BLaER1 (cell line): ENCODE data around the gene UBE2A.

Experiments
- H3K27ac ChIP-seq: shearing (Covaris generic); formaldehyde crosslinking; 2 replicates; pipeline ENCODE4 v1.8.1; 2022
- H3K27me3 ChIP-seq: shearing (Covaris generic); formaldehyde crosslinking; 2 replicates; pipeline ENCODE4 v1.8.1; 2022
- H3K36me3 ChIP-seq: shearing (Covaris generic); formaldehyde crosslinking; 2 replicates; pipeline ENCODE4 v1.8.1; 2022
- H3K4me1 ChIP-seq: shearing (Covaris generic); formaldehyde crosslinking; 2 replicates; pipeline ENCODE4 v1.8.1; 2022
- H3K4me2 ChIP-seq: shearing (Covaris generic); formaldehyde crosslinking; 2 replicates; pipeline ENCODE4 v1.8.1; 2022
- H3K4me3 ChIP-seq: shearing (Covaris generic); formaldehyde crosslinking; 2 replicates; pipeline ENCODE4 v1.8.1; 2022
- H3K9ac ChIP-seq: shearing (Covaris generic); formaldehyde crosslinking; 2 replicates; pipeline ENCODE4 v1.8.1; 2022
- H3K9me3 ChIP-seq: shearing (Covaris generic); formaldehyde crosslinking; 2 replicates; pipeline ENCODE4 v1.8.1; 2022
- H4K20me1 ChIP-seq: shearing (Covaris generic); formaldehyde crosslinking; 2 replicates; pipeline ENCODE4 v1.8.1; 2022
- Cebpa-rat ChIP-seq: shearing (Covaris generic); IDR thresholded peaks from 2 replicates; pipeline ENCODE4 v1.8.1; 2022

UBE2A gene

GRCh38 chrX:119570351-119570835, 4.0 kb upstream of the UBE2A start:
- peaks cover 7% of the 10 kb centered on the region for H3K9me3 ChIP-seq
- no peak for TF ChIP-seq Cebpa-rat
- no peaks in the 10 kb centered on the region for H3K36me3 ChIP-seq
- H3K4me2 ChIP-seq = no peak overlapping the region
- H3K4me1 ChIP-seq = peaks cover 11% of the 10 kb centered on the region
- no peak overlapping the region for H3K9ac ChIP-seq
- H3K27me3 ChIP-seq = no peaks in the 10 kb centered on the region
- peaks cover 4% of the 10 kb centered on the region; the same call in 1 of the 2 replicates for H4K20me1 ChIP-seq
- H3K27ac ChIP-seq = no peak overlapping the region
- no peak overlapping the region for H3K4me3 ChIP-seq

GRCh38 chrX:119573222-119573621, 1.1 kb upstream of the UBE2A start:
- Histone ChIP-seq H3K9me3 (peaks cover 7% of the 10 kb centered on the region), H3K9ac (no peak overlapping the region), H3K27me3 (no peaks in the 10 kb centered on the region), H3K27ac (no peak overlapping the region), H3K36me3 (no peaks in the 10 kb centered on the region), H4K20me1 (peaks cover 8% of the 10 kb centered on the region; the same call in 1 of the 2 replicates), H3K4me2 (peak overlapping the region; percentile 79), H3K4me3 (peak overlapping the region; percentile 73), H3K4me1 (peaks cover 18% of the 10 kb centered on the region)
- TF ChIP-seq Cebpa-rat = no peak

- Histone ChIP-seq H3K4me3 (peak overlapping the region; percentile 73), H3K27ac (peak overlapping the region; percentile 75; the same call in 1 of the 2 replicates), H3K9ac (peak overlapping the region; percentile 38; the same call in 1 of the 2 replicates), H3K36me3 (no peaks in the 10 kb centered on the region), H4K20me1 (peaks cover 8% of the 10 kb centered on the region; the same call in 1 of the 2 replicates), H3K4me1 (peaks cover 18% of the 10 kb centered on the region), H3K4me2 (peak overlapping the region; percentile 79), H3K9me3 (peaks cover 7% of the 10 kb centered on the region), H3K27me3 (no peaks in the 10 kb centered on the region)
- no peak for TF ChIP-seq Cebpa-rat
Observed at GRCh38 chrX:119573840-119574393, 446 bp upstream of the UBE2A start.

- Histone ChIP-seq H3K9ac (no peak overlapping the region), H3K27ac (no peak overlapping the region), H3K36me3 (no peaks in the 10 kb centered on the region), H3K4me3 (no peak overlapping the region), H3K27me3 (no peaks in the 10 kb centered on the region), H3K4me2 (no peak overlapping the region), H3K4me1 (peaks cover 8% of the 10 kb centered on the region), H3K9me3 (peaks cover 3% of the 10 kb centered on the region), H4K20me1 (peaks cover 8% of the 10 kb centered on the region; the same call in 1 of the 2 replicates)
- TF ChIP-seq Cebpa-rat = no peak
Observed at GRCh38 chrX:119579414-119579813, 5.1 kb downstream of the UBE2A start.

- peaks cover 16% of the 10 kb centered on the region; the same call in 1 of the 2 replicates for H3K36me3 ChIP-seq
- no peaks in the 10 kb centered on the region for H3K27me3 ChIP-seq
- no peaks in the 10 kb centered on the region for H3K9me3 ChIP-seq
- H4K20me1 ChIP-seq = 0 out of 2 replicates have a peak, but pooled peaks cover 6% of the 10 kb centered on the region
- no peak overlapping the region for H3K27ac ChIP-seq
- no peaks in the 10 kb centered on the region for H3K4me1 ChIP-seq
- no peak overlapping the region for H3K9ac ChIP-seq
- H3K4me2 ChIP-seq = no peak overlapping the region
- no peak for TF ChIP-seq Cebpa-rat
- no peak overlapping the region for H3K4me3 ChIP-seq
Observed at GRCh38 chrX:119583431-119584059, 9.2 kb downstream of the UBE2A start.

GRCh38 chrX:119589810-119590209, 15.4 kb downstream of the UBE2A start:
- Histone ChIP-seq H3K4me1 (no peaks in the 10 kb centered on the region), H4K20me1 (0 out of 2 replicates have a peak, but pooled peaks cover 19% of the 10 kb centered on the region), H3K9me3 (no peaks in the 10 kb centered on the region), H3K36me3 (peaks cover 67% of the 10 kb centered on the region), H3K9ac (no peak overlapping the region), H3K4me3 (no peak overlapping the region), H3K27ac (no peak overlapping the region), H3K27me3 (no peaks in the 10 kb centered on the region), H3K4me2 (no peak overlapping the region)
- no peak for TF ChIP-seq Cebpa-rat

GRCh38 chrX:119602701-119603255, 28.4 kb downstream of the UBE2A start:
- Histone ChIP-seq H3K9ac (no peak overlapping the region), H4K20me1 (peaks cover 64% of the 10 kb centered on the region), H3K4me3 (no peak overlapping the region), H3K27me3 (no peaks in the 10 kb centered on the region), H3K4me2 (no peak overlapping the region), H3K9me3 (no peaks in the 10 kb centered on the region), H3K27ac (no peak overlapping the region), H3K4me1 (0 out of 2 replicates have a peak, but pooled peaks cover 12% of the 10 kb centered on the region), H3K36me3 (peaks cover 21% of the 10 kb centered on the region; the same call in 1 of the 2 replicates)
- no peak for TF ChIP-seq Cebpa-rat

- Histone ChIP-seq H3K27ac (peak overlapping the region; percentile 39), H3K4me3 (peak overlapping the region; percentile 72), H3K4me1 (0 out of 2 replicates have a peak, but pooled peaks cover 12% of the 10 kb centered on the region), H3K36me3 (peaks cover 14% of the 10 kb centered on the region; the same call in 1 of the 2 replicates), H3K4me2 (peak overlapping the region; percentile 75), H3K27me3 (no peaks in the 10 kb centered on the region), H3K9me3 (no peaks in the 10 kb centered on the region), H3K9ac (peak overlapping the region; percentile 93), H4K20me1 (peaks cover 43% of the 10 kb centered on the region)
- TF ChIP-seq Cebpa-rat = no peak
Observed at GRCh38 chrX:119604766-119605463, 30.6 kb downstream of the UBE2A start.

GRCh38 chrX:119605464-119606279, 31.3 kb downstream of the UBE2A start:
- Histone ChIP-seq H3K36me3 (peaks cover 11% of the 10 kb centered on the region; the same call in 1 of the 2 replicates), H3K4me1 (0 out of 2 replicates have a peak, but pooled peaks cover 12% of the 10 kb centered on the region), H3K9ac (peak overlapping the region; percentile 93), H3K27ac (peak overlapping the region; percentile 95), H3K4me3 (peak overlapping the region; percentile 72), H4K20me1 (peaks cover 40% of the 10 kb centered on the region), H3K4me2 (peak overlapping the region; percentile 75), H3K27me3 (no peaks in the 10 kb centered on the region), H3K9me3 (no peaks in the 10 kb centered on the region)
- no peak for TF ChIP-seq Cebpa-rat
